HCT116 (cell line): ENCODE results near the gene NLRP6. TPM values are rescaled to one million over a fixed set of nuclear protein-coding genes. Genes with fewer than 3 reads are reported as not detected.
A peak's percentile ranks its signal among the peaks of the same experiment; 100 is the strongest.

Experiments used
- ATAC-seq: fragments of 200-7000 bp; cut with Tn5 transposase; 2 replicates; pipeline ENCODE4 v1.9.1; 2020; ENCODE audit warnings: mild to moderate bottlenecking, moderate library complexity
- BruUV-seq: library from RNA; stranded (reverse); fragments of 400-500 nt; replicated peaks from 2 replicates; lab custom pipeline; 2021; lab: Mats Ljungman, UMichigan
- CTCF ChIA-PET: fragments of 300-600 bp; sonication (Branson Sonifier 250); formaldehyde crosslinking; loops from one replicate; lab custom pipeline; 2021; ENCODE audit warnings: antibody characterized with exemption; lab: Charles Lee
- POLR2A ChIA-PET: fragments of 300-600, 350-600 bp; sonication (Branson Sonifier 250); formaldehyde crosslinking; loops from one replicate; lab custom pipeline; 2021; ENCODE audit warnings: antibody characterized with exemption; lab: Charles Lee
- RAD21 ChIA-PET, 2 experiments: fragments of 300-600 bp; sonication (Branson Sonifier 250); formaldehyde crosslinking; loops; one replicate each; lab custom pipeline; 2023; ENCODE audit warnings: low total read pairs in 2 of 2; ENCODE audit not compliant: uncharacterized antibody in 2 of 2, unreplicated experiment in 2 of 2, low non-redundant PET in 1 of 2; lab: Charles Lee
- DNase-seq: peaks from one replicate; pipeline ENCODE4 v3.0.0-alpha.2; 2010; ENCODE audit warnings: low read depth, low spot score
- H2AFZ ChIP-seq: fragments of 200-600 bp; shearing (Covaris generic), sonication (generic); 2 replicates; pipeline ENCODE4 v1.6.1; 2017; ENCODE audit warnings: low read depth, mixed run types, mixed read lengths, antibody characterized with exemption, low read length; ENCODE audit not compliant: poor library complexity, severe bottlenecking
- H3K27ac ChIP-seq: 2 replicates; pipeline ENCODE4 v1.5.1; 2012; ENCODE audit warnings: low read depth, low read length
- H3K27me3 ChIP-seq: fragments of 200-600 bp; sonication (generic); 2 replicates; pipeline ENCODE4 v1.6.1; 2016; ENCODE audit warnings: mixed run types, low read length, mixed read lengths; ENCODE audit not compliant: insufficient read depth
- H3K36me3 ChIP-seq, 2 experiments: fragments of 200-500 bp in 1 of 2; fragments of 200-600 bp in 1 of 2; sonication (Bioruptor generic) in 1 of 2; sonication (generic) in 1 of 2; 2 replicates each; pipeline versions ENCODE4 v1.5.1 to v1.6.1; 2014 to 2016; ENCODE audit warnings: low read length in 2 of 2, inconsistent platforms in 1 of 2, mixed read lengths in 1 of 2, mixed run types in 1 of 2; ENCODE audit not compliant: insufficient read depth in 2 of 2, control insufficient read depth in 1 of 2
- H3K4me1 ChIP-seq, 2 experiments: fragments of 200-600 bp in 1 of 2; sonication (generic) in 1 of 2; 2 replicates each; pipeline versions ENCODE4 v1.5.1 to v1.6.1; 2012 to 2017; ENCODE audit warnings: low read length in 2 of 2, inconsistent platforms in 1 of 2, mild to moderate bottlenecking in 1 of 2, mixed read lengths in 1 of 2, mixed run types in 1 of 2, moderate library complexity in 1 of 2; ENCODE audit not compliant: insufficient read depth in 2 of 2, control insufficient read depth in 1 of 2
- H3K4me2 ChIP-seq: fragments of 200-600 bp; sonication (generic); 2 replicates; pipeline ENCODE4 v1.6.1; 2017; ENCODE audit warnings: mixed run types, low read length, mixed read lengths
- H3K4me3 ChIP-seq, 2 experiments: fragments of 200-600 bp in 1 of 2; sonication (generic) in 1 of 2; replicated peaks in 1 of 2; 2 replicates each; pipeline ENCODE4 v1.5.1; 2011 to 2016; ENCODE audit warnings: low read length in 2 of 2, control low read depth in 1 of 2, low read depth in 1 of 2, mild to moderate bottlenecking in 1 of 2, mixed read lengths in 1 of 2, mixed run types in 1 of 2
- H3K79me2 ChIP-seq: fragments of 200-600 bp; sonication (generic); 2 replicates; pipeline ENCODE4 v1.6.1; 2017; ENCODE audit warnings: mild to moderate bottlenecking, mixed run types, low read length, moderate library complexity, mixed read lengths; ENCODE audit not compliant: insufficient read depth
- H3K9ac ChIP-seq: fragments of 200-600 bp; sonication (generic); 2 replicates; pipeline ENCODE4 v1.6.1; 2016; ENCODE audit warnings: low read length, mixed read lengths
- H3K9me2 ChIP-seq: fragments of 200-600 bp; sonication (generic), shearing (Covaris generic); 2 replicates; pipeline ENCODE4 v1.6.1; 2017; ENCODE audit warnings: mixed run types, mild to moderate bottlenecking, moderate library complexity; ENCODE audit not compliant: insufficient read depth
- H3K9me3 ChIP-seq, 2 experiments: fragments of 200-500 bp in 1 of 2; fragments of 200-600 bp in 1 of 2; sonication (Bioruptor generic) in 1 of 2; sonication (generic) in 1 of 2; 2 replicates each; pipeline ENCODE4 v1.6.1; 2014 to 2017; ENCODE audit warnings: low read length in 2 of 2, mixed read lengths in 2 of 2, inconsistent platforms in 1 of 2, low read depth in 1 of 2, mild to moderate bottlenecking in 1 of 2, mixed run types in 1 of 2, moderate library complexity in 1 of 2; ENCODE audit not compliant: control insufficient read depth in 1 of 2, insufficient read depth in 1 of 2
- H4K20me1 ChIP-seq: fragments of 200-600 bp; sonication (generic), shearing (Covaris generic); 2 replicates; pipeline ENCODE4 v1.6.1; 2017; ENCODE audit warnings: mixed run types, mild to moderate bottlenecking, moderate library complexity; ENCODE audit not compliant: insufficient read depth
- CBX3 ChIP-seq: IDR thresholded peaks from 2 replicates; pipeline ENCODE4 v1.6.1; 2012; ENCODE audit warnings: low read depth
- EGR1 ChIP-seq: IDR thresholded peaks from 2 replicates; pipeline ENCODE4 v1.6.1; 2012; ENCODE audit warnings: low read depth
- ELF1 ChIP-seq: IDR thresholded peaks from 2 replicates; pipeline ENCODE4 v1.6.1; 2012; ENCODE audit warnings: low read depth, borderline replicate concordance
- EZH2 ChIP-seq: fragments of 200-600 bp; sonication (generic); IDR thresholded peaks from 2 replicates; pipeline ENCODE4 v1.6.1; 2017; ENCODE audit warnings: antibody characterized with exemption, mixed run types
- FOSL1 ChIP-seq: IDR thresholded peaks from 2 replicates; pipeline ENCODE4 v1.6.1; 2012; ENCODE audit warnings: low read depth
- POLR2A ChIP-seq: IDR thresholded peaks from 2 replicates; pipeline ENCODE4 v1.7.0; 2011; ENCODE audit warnings: borderline replicate concordance; ENCODE audit not compliant: insufficient read depth, insufficient read length; ENCODE audit errors: extremely low read depth
- RAD21 ChIP-seq: IDR thresholded peaks from 2 replicates; pipeline ENCODE4 v1.6.1; 2012; ENCODE audit warnings: low read depth, mild to moderate bottlenecking
- SIN3A ChIP-seq: IDR thresholded peaks from 2 replicates; pipeline ENCODE4 v1.6.1; 2012; ENCODE audit warnings: low read depth
- SP1 ChIP-seq: IDR thresholded peaks from 2 replicates; pipeline ENCODE4 v1.6.1; 2012; ENCODE audit warnings: low read depth
- SRF ChIP-seq: IDR thresholded peaks from 2 replicates; pipeline ENCODE4 v1.6.1; 2012; ENCODE audit warnings: low read depth
- YY1 ChIP-seq: IDR thresholded peaks from 2 replicates; pipeline ENCODE4 v1.6.1; 2011; ENCODE audit warnings: low read length, low read depth, moderate library complexity, mild to moderate bottlenecking; ENCODE audit not compliant: insufficient replicate concordance; ENCODE audit errors: extremely low read depth
- ZNF274 ChIP-seq: fragments of 200-500 bp; sonication (Bioruptor generic); IDR thresholded peaks from 2 replicates; pipeline ENCODE4 v1.6.1; 2014; ENCODE audit warnings: mild to moderate bottlenecking, low read depth, low read length, inconsistent platforms
- intact Hi-C: fragments of 100-400 bp; cut with micrococcal nuclease; formaldehyde crosslinking; loops from 2 replicates; pipeline ENCODE4 v1.10.0; 2022
- total RNA-seq: library from RNA; stranded (reverse); gene quantifications from one replicate; pipeline ENCODE4 v1.2.1, GENCODE V29; 2021; ENCODE audit not compliant: unreplicated experiment
- TF ChIP-seq, protein P1 (sequence below): IDR thresholded peaks from 2 replicates; pipeline ENCODE4 v1.6.1; 2012
- TF ChIP-seq, protein P2 (sequence below): IDR thresholded peaks from 2 replicates; pipeline ENCODE4 v1.6.1; 2011; ENCODE audit warnings: mild to moderate bottlenecking, low read length, moderate library complexity; ENCODE audit not compliant: insufficient replicate concordance; ENCODE audit errors: extremely low read depth
- TF ChIP-seq, protein P3 (sequence below): IDR thresholded peaks from 2 replicates; pipeline ENCODE4 v1.6.1; 2012; ENCODE audit warnings: low read depth

The NLRP6 gene
- total RNA-seq, 1 experiment from 2014 or later: not detected

DNA sequence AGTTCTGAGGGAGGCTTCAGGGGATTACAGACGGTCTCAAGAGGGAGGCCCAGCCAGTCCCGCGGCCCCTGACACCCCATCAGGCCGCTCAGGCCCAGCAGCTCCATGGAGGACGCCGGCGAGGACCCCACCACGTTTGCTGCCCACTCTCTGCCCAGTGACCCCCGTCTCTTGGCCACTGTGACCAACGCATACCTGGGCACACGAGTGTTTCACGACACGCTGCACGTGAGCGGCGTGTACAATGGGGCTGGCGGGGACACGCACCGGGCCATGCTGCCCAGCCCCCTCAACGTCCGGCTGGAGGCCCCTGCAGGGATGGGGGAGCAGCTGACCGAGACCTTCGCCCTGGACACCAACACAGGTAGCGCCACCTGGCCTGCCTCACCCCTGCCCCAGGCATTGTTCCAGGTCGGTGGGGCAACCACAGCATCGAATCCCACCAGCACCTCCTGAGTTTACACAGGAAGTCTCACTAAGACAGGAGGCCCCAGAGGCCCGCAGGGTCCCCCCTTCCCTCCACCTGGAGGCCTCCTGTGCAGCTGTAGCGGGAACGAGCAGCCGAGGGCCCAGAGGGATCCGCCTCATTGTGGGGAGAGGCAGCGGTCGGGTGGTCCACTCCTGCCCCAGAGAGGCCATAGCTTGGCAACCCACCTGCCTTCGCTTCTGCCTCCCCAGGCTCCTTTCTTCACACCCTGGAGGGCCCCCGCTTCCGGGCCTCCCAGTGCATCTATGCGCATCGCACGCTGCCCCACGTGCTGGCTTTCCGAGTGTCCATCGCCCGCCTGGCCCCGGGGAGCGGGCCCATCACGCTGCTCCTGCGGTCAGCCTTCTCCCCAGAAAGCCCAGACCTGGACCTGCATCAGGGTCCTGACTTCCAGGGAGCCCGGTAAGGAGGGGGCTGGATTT lies 11.8 kb downstream of the NLRP6 start:
- POLR2A ChIA-PET: no interaction called here
- peaks cover 14 to 25% of the 10 kb centered on the region in 2 experiments for H3K4me1 ChIP-seq
- intact Hi-C loops: loop anchor here (5.0 kb wide), 1 partner anchor 53 kb away; the partner anchor contains the start of genes PSMD13 and SIRT3
- H3K4me3 ChIP-seq: peak overlapping the region; percentile 59 to 63
- CTCF ChIA-PET: no interaction called here
- H3K36me3 ChIP-seq: peaks cover 0 to 5% of the 10 kb centered on the region in 2 experiments; a peak in 3 of 4 replicates
- no peak for TF ChIP-seq ELF1
- no peak for TF ChIP-seq EZH2
- TF ChIP-seq, protein P1, sequence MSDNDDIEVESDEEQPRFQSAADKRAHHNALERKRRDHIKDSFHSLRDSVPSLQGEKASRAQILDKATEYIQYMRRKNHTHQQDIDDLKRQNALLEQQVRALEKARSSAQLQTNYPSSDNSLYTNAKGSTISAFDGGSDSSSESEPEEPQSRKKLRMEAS: no peak
- TF ChIP-seq ZNF274: no peak
- TF ChIP-seq, protein P2, sequence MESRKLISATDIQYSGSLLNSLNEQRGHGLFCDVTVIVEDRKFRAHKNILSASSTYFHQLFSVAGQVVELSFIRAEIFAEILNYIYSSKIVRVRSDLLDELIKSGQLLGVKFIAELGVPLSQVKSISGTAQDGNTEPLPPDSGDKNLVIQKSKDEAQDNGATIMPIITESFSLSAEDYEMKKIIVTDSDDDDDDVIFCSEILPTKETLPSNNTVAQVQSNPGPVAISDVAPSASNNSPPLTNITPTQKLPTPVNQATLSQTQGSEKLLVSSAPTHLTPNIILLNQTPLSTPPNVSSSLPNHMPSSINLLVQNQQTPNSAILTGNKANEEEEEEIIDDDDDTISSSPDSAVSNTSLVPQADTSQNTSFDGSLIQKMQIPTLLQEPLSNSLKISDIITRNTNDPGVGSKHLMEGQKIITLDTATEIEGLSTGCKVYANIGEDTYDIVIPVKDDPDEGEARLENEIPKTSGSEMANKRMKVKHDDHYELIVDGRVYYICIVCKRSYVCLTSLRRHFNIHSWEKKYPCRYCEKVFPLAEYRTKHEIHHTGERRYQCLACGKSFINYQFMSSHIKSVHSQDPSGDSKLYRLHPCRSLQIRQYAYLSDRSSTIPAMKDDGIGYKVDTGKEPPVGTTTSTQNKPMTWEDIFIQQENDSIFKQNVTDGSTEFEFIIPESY: no peak
- TF ChIP-seq YY1: no peak
- no peak for TF ChIP-seq FOSL1
- no peak for TF ChIP-seq EGR1
- no peak for TF ChIP-seq SIN3A
- no peak for TF ChIP-seq POLR2A
- TF ChIP-seq, protein P3, sequence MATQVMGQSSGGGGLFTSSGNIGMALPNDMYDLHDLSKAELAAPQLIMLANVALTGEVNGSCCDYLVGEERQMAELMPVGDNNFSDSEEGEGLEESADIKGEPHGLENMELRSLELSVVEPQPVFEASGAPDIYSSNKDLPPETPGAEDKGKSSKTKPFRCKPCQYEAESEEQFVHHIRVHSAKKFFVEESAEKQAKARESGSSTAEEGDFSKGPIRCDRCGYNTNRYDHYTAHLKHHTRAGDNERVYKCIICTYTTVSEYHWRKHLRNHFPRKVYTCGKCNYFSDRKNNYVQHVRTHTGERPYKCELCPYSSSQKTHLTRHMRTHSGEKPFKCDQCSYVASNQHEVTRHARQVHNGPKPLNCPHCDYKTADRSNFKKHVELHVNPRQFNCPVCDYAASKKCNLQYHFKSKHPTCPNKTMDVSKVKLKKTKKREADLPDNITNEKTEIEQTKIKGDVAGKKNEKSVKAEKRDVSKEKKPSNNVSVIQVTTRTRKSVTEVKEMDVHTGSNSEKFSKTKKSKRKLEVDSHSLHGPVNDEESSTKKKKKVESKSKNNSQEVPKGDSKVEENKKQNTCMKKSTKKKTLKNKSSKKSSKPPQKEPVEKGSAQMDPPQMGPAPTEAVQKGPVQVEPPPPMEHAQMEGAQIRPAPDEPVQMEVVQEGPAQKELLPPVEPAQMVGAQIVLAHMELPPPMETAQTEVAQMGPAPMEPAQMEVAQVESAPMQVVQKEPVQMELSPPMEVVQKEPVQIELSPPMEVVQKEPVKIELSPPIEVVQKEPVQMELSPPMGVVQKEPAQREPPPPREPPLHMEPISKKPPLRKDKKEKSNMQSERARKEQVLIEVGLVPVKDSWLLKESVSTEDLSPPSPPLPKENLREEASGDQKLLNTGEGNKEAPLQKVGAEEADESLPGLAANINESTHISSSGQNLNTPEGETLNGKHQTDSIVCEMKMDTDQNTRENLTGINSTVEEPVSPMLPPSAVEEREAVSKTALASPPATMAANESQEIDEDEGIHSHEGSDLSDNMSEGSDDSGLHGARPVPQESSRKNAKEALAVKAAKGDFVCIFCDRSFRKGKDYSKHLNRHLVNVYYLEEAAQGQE: no peak
- TF ChIP-seq SRF: no peak
- no peak for TF ChIP-seq SP1
- no peak for TF ChIP-seq RAD21
- TF ChIP-seq CBX3: no peak
- peak overlapping the region; percentile 68 for H3K9ac ChIP-seq
- TSS peak; percentile 61 for BruUV-seq
- H3K79me2 ChIP-seq: peaks cover 7% of the 10 kb centered on the region; the same call in 1 of the 2 replicates
- ATAC-seq (no peak), DNase-seq (no peak)
- RAD21 ChIA-PET: no interaction called here
- no peaks in the 10 kb centered on the region for H4K20me1 ChIP-seq
- H3K9me3 ChIP-seq: no peaks in the 10 kb centered on the region
- peak overlapping the region; percentile 90 for H3K4me2 ChIP-seq
- H3K27ac ChIP-seq: peak overlapping the region; percentile 56; the same call in 1 of the 2 replicates
- H3K27me3 ChIP-seq: no peaks in the 10 kb centered on the region
- no peaks in the 10 kb centered on the region for H3K9me2 ChIP-seq
- H2AFZ ChIP-seq: no peak overlapping the region
